Muscle layer of colon (tissue), 2 donors: ENCODE results near the gene HOXC9.
"Not testable (repeated sequence)": the region's sequence is repeated elsewhere in the genome, so short reads cannot be mapped to it uniquely, and the experiment has no call there.

Experiments used
- H3K27ac ChIP-seq: one replicate; pipeline ENCODE4 v1.7.0; 2013; ENCODE audit warnings: low read depth, mild to moderate bottlenecking, low read length, moderate library complexity
- H3K27me3 ChIP-seq, 2 donors: one replicate each; pipeline ENCODE4 v1.7.0; 2013; ENCODE audit warnings: low read length in 2 of 2, mild to moderate bottlenecking in 2 of 2; ENCODE audit not compliant: insufficient read depth in 2 of 2, control insufficient read depth in 1 of 2
- H3K36me3 ChIP-seq: one replicate; pipeline ENCODE4 v1.7.0; 2013; ENCODE audit warnings: mild to moderate bottlenecking, low read length; ENCODE audit not compliant: insufficient read depth
- H3K4me1 ChIP-seq: one replicate; pipeline ENCODE4 v1.7.0; 2013; ENCODE audit warnings: mild to moderate bottlenecking, low read length; ENCODE audit not compliant: insufficient read depth
- H3K4me3 ChIP-seq, 2 donors: one replicate each; pipeline ENCODE4 v1.7.0; 2013; ENCODE audit warnings: low read length in 2 of 2, low read depth in 1 of 2, mild to moderate bottlenecking in 1 of 2, moderate library complexity in 1 of 2
- H3K9ac ChIP-seq: one replicate; pipeline ENCODE4 v1.7.0; 2013; ENCODE audit warnings: low read length
- H3K9me3 ChIP-seq: one replicate; pipeline ENCODE4 v1.7.0; 2013; ENCODE audit warnings: mild to moderate bottlenecking, low read length
- donor health status: abdominal sarcoma.
- donor health status: Adenocarcinoma of cecum.

Gene HOXC9

GRCh38 chr12:54038871-54039414 is 39.0 kb downstream of the HOXC9 start:
- no peak overlapping the region for H3K9ac ChIP-seq
- H3K9me3 ChIP-seq: no peaks in the 10 kb centered on the region
- no peaks in the 10 kb centered on the region for H3K36me3 ChIP-seq
- H3K27ac ChIP-seq: no peak overlapping the region
- H3K27me3 ChIP-seq: peaks cover 13 to 62% of the 10 kb centered on the region in 2 donors
- peaks cover 5% of the 10 kb centered on the region for H3K4me1 ChIP-seq
- H3K4me3 ChIP-seq: no peak overlapping the region

- Histone ChIP-seq H3K27me3 (peaks cover 19 to 58% of the 10 kb centered on the region in 2 donors), H3K4me1 (peaks cover 5% of the 10 kb centered on the region), H3K9ac (no peak overlapping the region), H3K4me3 (peak overlapping the region in 1 of 2 donors; percentile 7), H3K9me3 (no peaks in the 10 kb centered on the region), H3K36me3 (no peaks in the 10 kb centered on the region), H3K27ac (no peak overlapping the region)
These were observed 39.6 kb downstream of the HOXC9 start for GRCh38 chr12:54039417-54040147.

- peaks cover 5% of the 10 kb centered on the region for H3K4me1 ChIP-seq
- peaks cover 21 to 57% of the 10 kb centered on the region in 2 donors for H3K27me3 ChIP-seq
- no peaks in the 10 kb centered on the region for H3K36me3 ChIP-seq
- H3K4me3 ChIP-seq: peak overlapping the region in 1 of 2 donors; percentile 7
- H3K9me3 ChIP-seq: no peaks in the 10 kb centered on the region
- H3K27ac ChIP-seq: no peak overlapping the region
- no peak overlapping the region for H3K9ac ChIP-seq
These were observed 40.2 kb downstream of the HOXC9 start for GRCh38 chr12:54040148-54040494.

GRCh38 chr12:54040648-54041047 is 40.7 kb downstream of the HOXC9 start:
- Histone ChIP-seq H3K27me3 (peaks cover 19 to 55% of the 10 kb centered on the region in 2 donors), H3K27ac (no peak overlapping the region), H3K4me1 (peaks cover 5% of the 10 kb centered on the region), H3K36me3 (no peaks in the 10 kb centered on the region), H3K9ac (no peak overlapping the region), H3K4me3 (no peak overlapping the region), H3K9me3 (no peaks in the 10 kb centered on the region)

- Histone ChIP-seq H3K9ac (no peak overlapping the region), H3K36me3 (no peaks in the 10 kb centered on the region), H3K27ac (no peak overlapping the region), H3K4me1 (peaks cover 5% of the 10 kb centered on the region), H3K27me3 (peaks cover 20 to 57% of the 10 kb centered on the region in 2 donors), H3K4me3 (no peak overlapping the region), H3K9me3 (no peaks in the 10 kb centered on the region)
These were observed 41.2 kb downstream of the HOXC9 start for GRCh38 chr12:54041097-54041690.

GRCh38 chr12:54042033-54042432 is 42.1 kb downstream of the HOXC9 start:
- H3K9ac ChIP-seq: not testable (repeated sequence)

GRCh38 chr12:54042970-54043853 is 43.3 kb downstream of the HOXC9 start:
- H3K9ac ChIP-seq: no peak overlapping the region
- no peak overlapping the region for H3K27ac ChIP-seq
- no peaks in the 10 kb centered on the region for H3K36me3 ChIP-seq
- H3K4me3 ChIP-seq: no peak overlapping the region
- peaks cover 27 to 69% of the 10 kb centered on the region in 2 donors for H3K27me3 ChIP-seq
- peaks cover 5% of the 10 kb centered on the region for H3K4me1 ChIP-seq
- peaks cover 3% of the 10 kb centered on the region for H3K9me3 ChIP-seq

More at GRCh38 chr12:54042033-54042432, 42.1 kb downstream of the HOXC9 start:
- peaks cover 21 to 59% of the 10 kb centered on the region in 2 donors for H3K27me3 ChIP-seq
- H3K4me3 ChIP-seq, H3K4me1 ChIP-seq, H3K27ac ChIP-seq, H3K9me3 ChIP-seq, H3K36me3 ChIP-seq: not testable (repeated sequence)

GRCh38 chr12:54044425-54045103 is 44.6 kb downstream of the HOXC9 start:
- H3K9me3 ChIP-seq: peaks cover 3% of the 10 kb centered on the region
- H3K27me3 ChIP-seq: peaks cover 41 to 81% of the 10 kb centered on the region in 2 donors
- H3K27ac ChIP-seq: no peak overlapping the region
- no peaks in the 10 kb centered on the region for H3K36me3 ChIP-seq
- H3K4me3 ChIP-seq: no peak overlapping the region
- peaks cover 5% of the 10 kb centered on the region for H3K4me1 ChIP-seq
- no peak overlapping the region for H3K9ac ChIP-seq

GRCh38 chr12:54045401-54045800 is 45.4 kb downstream of the HOXC9 start:
- Histone ChIP-seq H3K27ac (no peak overlapping the region), H3K27me3 (peaks cover 49 to 81% of the 10 kb centered on the region in 2 donors), H3K4me3 (no peak overlapping the region), H3K9ac (no peak overlapping the region), H3K9me3 (peaks cover 3% of the 10 kb centered on the region), H3K4me1 (no peaks in the 10 kb centered on the region), H3K36me3 (no peaks in the 10 kb centered on the region)

- peaks cover 2% of the 10 kb centered on the region for H3K4me1 ChIP-seq
- H3K27me3 ChIP-seq: peaks cover 55 to 84% of the 10 kb centered on the region in 2 donors
- H3K9ac ChIP-seq: no peak overlapping the region
- no peak overlapping the region for H3K27ac ChIP-seq
- H3K9me3 ChIP-seq: peaks cover 3% of the 10 kb centered on the region
- no peaks in the 10 kb centered on the region for H3K36me3 ChIP-seq
- H3K4me3 ChIP-seq: no peak overlapping the region
These were observed 46.0 kb downstream of the HOXC9 start for GRCh38 chr12:54045868-54046521.
